Ascending aorta (tissue), 2 donors: ENCODE data around the gene HTRA1. TPM values are rescaled to one million over a fixed set of nuclear protein-coding genes. Genes with fewer than 3 reads are reported as not detected.
A peak's percentile ranks its signal among the peaks of the same experiment; 100 is the strongest.

Experiments
- DNase-seq, 2 donors: peaks; one replicate each; pipeline ENCODE4 v3.0.0-alpha.2; 2019; ENCODE audit warnings: low spot score in 2 of 2
- H3K27ac ChIP-seq, 2 donors: fragments of 200-600 bp; sonication (generic); one replicate each; pipeline ENCODE4 v1.5.1; 2016 to 2017; ENCODE audit warnings: mild to moderate bottlenecking in 1 of 2
- H3K27me3 ChIP-seq: fragments of 200-600 bp; sonication (generic); one replicate; pipeline ENCODE4 v1.5.1; 2017
- H3K36me3 ChIP-seq, 2 donors: fragments of 200-600 bp; sonication (generic); one replicate each; pipeline ENCODE4 v1.5.1; 2016
- H3K4me1 ChIP-seq, 2 donors: fragments of 200-600 bp; sonication (generic); one replicate each; pipeline ENCODE4 v1.5.1; 2016 to 2017; ENCODE audit warnings: mild to moderate bottlenecking in 1 of 2
- H3K4me3 ChIP-seq, 2 donors: fragments of 200-600 bp; sonication (generic); one replicate each; pipeline ENCODE4 v1.5.1; 2016 to 2017; ENCODE audit warnings: mild to moderate bottlenecking in 1 of 2
- H3K9me3 ChIP-seq, 2 donors: fragments of 200-600 bp; sonication (generic); one replicate each; pipeline ENCODE4 v1.5.1; 2016
- CTCF ChIP-seq, 3 experiments: fragments of 200-600 bp in 2 of 3; fragments of 450-650 bp in 1 of 3; sonication (generic) in 2 of 3; IDR thresholded peaks; one replicate each; pipeline ENCODE4 v1.5.1; 2016 to 2019; ENCODE audit warnings: antibody characterized with exemption in 3 of 3, mild to moderate bottlenecking in 1 of 3, moderate library complexity in 1 of 3
- intact Hi-C: fragments of 100-400 bp; cut with DNase I; formaldehyde crosslinking; loops from one replicate; pipeline ENCODE4 v1.15.1; 2023
- total RNA-seq: library from RNA; depleted of rRNA; stranded (reverse); fragments of >200 nt; gene quantifications from one replicate; pipeline ENCODE4 v1.1.0, GENCODE V29; 2016

Gene HTRA1
- total RNA-seq, 1 donor from 2014 or later: 112 TPM

- Histone ChIP-seq H3K4me1 (peaks cover 0 to 11% of the 10 kb centered on the region in 2 donors), H3K27ac (no peak overlapping the region)
- no peak for DNase-seq
Measured at GRCh38 chr10:122485670-122486069, 24.3 kb downstream of the HTRA1 start.

GRCh38 chr10:122486406-122487080 is 25.2 kb downstream of the HTRA1 start:
- Histone ChIP-seq H3K27me3 (no peaks in the 10 kb centered on the region), H3K36me3 (no peaks in the 10 kb centered on the region), H3K9me3 (no peaks in the 10 kb centered on the region), H3K4me3 (no peak overlapping the region), H3K27ac (no peak overlapping the region), H3K4me1 (peaks cover 7 to 20% of the 10 kb centered on the region in 2 donors)
- no peak for DNase-seq
- intact Hi-C loops: no loop called here
- no peak for TF ChIP-seq CTCF (IDR thresholded peaks at IDR 0.05)

More at GRCh38 chr10:122485670-122486069, 24.3 kb downstream of the HTRA1 start:
- TF ChIP-seq CTCF (IDR thresholded peaks at IDR 0.05): no peak
- H3K36me3 ChIP-seq: no peaks in the 10 kb centered on the region
- no peaks in the 10 kb centered on the region for H3K9me3 ChIP-seq
- no peak overlapping the region for H3K4me3 ChIP-seq
- intact Hi-C loops: no loop called here
- no peaks in the 10 kb centered on the region for H3K27me3 ChIP-seq

GRCh38 chr10:122487174-122487765 is 25.9 kb downstream of the HTRA1 start:
- TF ChIP-seq CTCF (IDR thresholded peaks at IDR 0.05): no peak
- peaks cover 7 to 23% of the 10 kb centered on the region in 2 donors for H3K4me1 ChIP-seq
- intact Hi-C loops: no loop called here
- DNase-seq: no peak
- no peaks in the 10 kb centered on the region for H3K36me3 ChIP-seq
- no peak overlapping the region for H3K4me3 ChIP-seq
- H3K27me3 ChIP-seq: no peaks in the 10 kb centered on the region
- H3K27ac ChIP-seq: no peak overlapping the region
- no peaks in the 10 kb centered on the region for H3K9me3 ChIP-seq

- Histone ChIP-seq H3K4me1 (peaks cover 16 to 52% of the 10 kb centered on the region in 2 donors), H3K9me3 (no peaks in the 10 kb centered on the region), H3K36me3 (no peaks in the 10 kb centered on the region), H3K27ac (peak overlapping the region; percentile 70 to 95), H3K27me3 (no peaks in the 10 kb centered on the region), H3K4me3 (no peak overlapping the region)
- intact Hi-C loops: loop anchor here (5.0 to 10.0 kb wide), 3 partner anchors 118 to 1925 kb away; partner anchors contain the start of genes OAT and PLEKHA1
- DNase-seq: no peak
- no peak for TF ChIP-seq CTCF (IDR thresholded peaks at IDR 0.05)
Measured at GRCh38 chr10:122490268-122490667, 28.9 kb downstream of the HTRA1 start.

GRCh38 chr10:122490786-122491680 is 29.7 kb downstream of the HTRA1 start:
- DNase-seq: no peak
- Histone ChIP-seq H3K27ac (peak overlapping the region; percentile 70 to 95), H3K4me1 (peaks cover 16 to 56% of the 10 kb centered on the region in 2 donors), H3K9me3 (no peaks in the 10 kb centered on the region), H3K27me3 (no peaks in the 10 kb centered on the region), H3K4me3 (no peak overlapping the region), H3K36me3 (no peaks in the 10 kb centered on the region)
- no peak for TF ChIP-seq CTCF (IDR thresholded peaks at IDR 0.05)
- intact Hi-C loops: loop anchor here (5.0 to 10.0 kb wide), 3 partner anchors 119 to 1924 kb away; partner anchors contain the start of genes OAT and PLEKHA1
